Measurements from ENCODE around the gene PSMB11.

The PSMB11 gene

GRCh38 chr14:23058654-23059504, 16.9 kb downstream of the PSMB11 start:
- no peak for DNase-seq (ENCODE audit: low spot score)

- DNase-seq (ENCODE audit: low spot score): no peak
Measured at GRCh38 chr14:23060536-23061260, 18.7 kb downstream of the PSMB11 start.

- peak; percentile 79 for DNase-seq (ENCODE audit: low spot score)
Measured at GRCh38 chr14:23062002-23062401, 20.0 kb downstream of the PSMB11 start.

GRCh38 chr14:23063601-23064000, 21.6 kb downstream of the PSMB11 start:
- no peak for DNase-seq (ENCODE audit: low spot score)

GRCh38 chr14:23066368-23066767, 24.4 kb downstream of the PSMB11 start:
- DNase-seq (ENCODE audit: low spot score): no peak

GRCh38 chr14:23066855-23067744, 25.1 kb downstream of the PSMB11 start:
- DNase-seq (ENCODE audit: low spot score): no peak

- DNase-seq (ENCODE audit: low spot score): no peak
Measured at GRCh38 chr14:23067847-23068788, 26.1 kb downstream of the PSMB11 start.

- peak; percentile 95 for DNase-seq (ENCODE audit: low spot score)
Measured at GRCh38 chr14:23068789-23069412, 26.9 kb downstream of the PSMB11 start.

- DNase-seq (ENCODE audit: low spot score): no peak
Measured at GRCh38 chr14:23069413-23069806, 27.4 kb downstream of the PSMB11 start.

- no peak for DNase-seq (ENCODE audit: low spot score)
Measured at GRCh38 chr14:23070262-23071129, 28.5 kb downstream of the PSMB11 start.

GRCh38 chr14:23071244-23071920, 29.4 kb downstream of the PSMB11 start:
- DNase-seq (ENCODE audit: low spot score): peak; percentile 90

GRCh38 chr14:23071921-23072539, 30.0 kb downstream of the PSMB11 start:
- no peak for DNase-seq (ENCODE audit: low spot score)

- no peak for DNase-seq (ENCODE audit: low spot score)
Measured at GRCh38 chr14:23074906-23075305, 32.9 kb downstream of the PSMB11 start.

- no peak for DNase-seq (ENCODE audit: low spot score)
Measured at GRCh38 chr14:23076785-23077408, 34.9 kb downstream of the PSMB11 start.

- DNase-seq (ENCODE audit: low spot score): no peak
Measured at GRCh38 chr14:23077962-23078361, 36.0 kb downstream of the PSMB11 start.

- peak; percentile 84 for DNase-seq (ENCODE audit: low spot score)
Measured at GRCh38 chr14:23078692-23079116, 36.7 kb downstream of the PSMB11 start.

GRCh38 chr14:23079716-23080115, 37.7 kb downstream of the PSMB11 start:
- DNase-seq (ENCODE audit: low spot score): no peak

GRCh38 chr14:23080474-23080873, 38.5 kb downstream of the PSMB11 start:
- DNase-seq (ENCODE audit: low spot score): no peak
